ENCODE data around the gene HPF1.
A peak's percentile ranks its signal among the peaks of the same experiment; 100 is the strongest.

HPF1 gene

GRCh38 chr4:169730564-169730963, 27.2 kb downstream of the HPF1 start:
- H3K4me1 ChIP-seq (ENCODE audit: control insufficient read depth in 1 of 2, insufficient read depth in 2 of 2, low read length in 2 of 2) = no peaks in the 10 kb centered on the region
- H3K4me3 ChIP-seq (ENCODE audit: low read depth in 1 of 2, low read length in 2 of 2) = no peak overlapping the region
- no peaks in the 10 kb centered on the region for H3K9me3 ChIP-seq (ENCODE audit: control insufficient read depth in 1 of 2, low read length in 2 of 2)
- no peak overlapping the region for H3K27ac ChIP-seq (ENCODE audit: low read length)
- peaks cover 16 to 18% of the 10 kb centered on the region in 2 donors for H3K36me3 ChIP-seq (ENCODE audit: control insufficient read depth in 1 of 2, insufficient read depth in 2 of 2, low read length in 2 of 2)
- H3K27me3 ChIP-seq (ENCODE audit: low read depth, low read length) = no peaks in the 10 kb centered on the region

GRCh38 chr4:169727616-169728015, 30.1 kb downstream of the HPF1 start:
- H3K27ac ChIP-seq (ENCODE audit: low read length) = no peak overlapping the region
- H3K9me3 ChIP-seq (ENCODE audit: control insufficient read depth in 1 of 2, low read length in 2 of 2) = no peaks in the 10 kb centered on the region
- H3K27me3 ChIP-seq (ENCODE audit: low read depth, low read length) = no peaks in the 10 kb centered on the region
- H3K4me1 ChIP-seq (ENCODE audit: control insufficient read depth in 1 of 2, insufficient read depth in 2 of 2, low read length in 2 of 2) = no peaks in the 10 kb centered on the region
- no peak overlapping the region for H3K4me3 ChIP-seq (ENCODE audit: low read depth in 1 of 2, low read length in 2 of 2)
- H3K36me3 ChIP-seq (ENCODE audit: control insufficient read depth in 1 of 2, insufficient read depth in 2 of 2, low read length in 2 of 2) = peaks cover 9 to 14% of the 10 kb centered on the region in 2 donors

- Histone ChIP-seq H3K4me1 (ENCODE audit: control insufficient read depth in 1 of 2, insufficient read depth in 2 of 2, low read length in 2 of 2) (no peaks in the 10 kb centered on the region), H3K4me3 (ENCODE audit: low read depth in 1 of 2, low read length in 2 of 2) (no peak overlapping the region), H3K36me3 (ENCODE audit: control insufficient read depth in 1 of 2, insufficient read depth in 2 of 2, low read length in 2 of 2) (peaks cover 10% of the 10 kb centered on the region in 2 donors), H3K27ac (ENCODE audit: low read length) (no peak overlapping the region), H3K27me3 (ENCODE audit: low read depth, low read length) (no peaks in the 10 kb centered on the region), H3K9me3 (ENCODE audit: control insufficient read depth in 1 of 2, low read length in 2 of 2) (no peaks in the 10 kb centered on the region)
These were observed 33.5 kb downstream of the HPF1 start for GRCh38 chr4:169724260-169724659.

- Histone ChIP-seq H3K4me3 (ENCODE audit: low read depth in 1 of 2, low read length in 2 of 2) (no peak overlapping the region), H3K9me3 (ENCODE audit: control insufficient read depth in 1 of 2, low read length in 2 of 2) (no peaks in the 10 kb centered on the region), H3K36me3 (ENCODE audit: control insufficient read depth in 1 of 2, insufficient read depth in 2 of 2, low read length in 2 of 2) (peaks cover 10 to 14% of the 10 kb centered on the region in 2 donors), H3K4me1 (ENCODE audit: control insufficient read depth in 1 of 2, insufficient read depth in 2 of 2, low read length in 2 of 2) (no peaks in the 10 kb centered on the region), H3K27ac (ENCODE audit: low read length) (no peak overlapping the region), H3K27me3 (ENCODE audit: low read depth, low read length) (no peaks in the 10 kb centered on the region)
These were observed 34.4 kb downstream of the HPF1 start for GRCh38 chr4:169723207-169723965.

DNA sequence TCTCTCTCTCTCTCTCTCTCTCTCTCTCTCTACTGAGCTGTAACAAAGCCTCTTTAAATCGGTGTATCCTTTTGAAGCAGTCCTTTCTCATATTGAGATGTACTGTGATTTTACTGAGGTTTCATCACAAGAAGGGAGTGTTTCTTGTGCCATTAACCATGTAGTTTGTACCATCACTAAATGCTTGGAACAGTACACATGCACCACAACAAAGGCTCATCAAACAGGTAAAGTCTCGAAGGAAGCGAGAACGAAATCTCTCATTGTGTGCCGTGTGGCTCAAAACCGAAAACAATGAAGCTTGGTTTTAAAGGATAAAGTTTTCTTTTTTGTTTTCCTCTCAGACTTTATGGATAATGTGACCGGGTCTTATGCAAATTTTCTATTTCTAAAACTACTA, 37.2 kb downstream of the HPF1 start:
- Histone ChIP-seq H3K9me3 (ENCODE audit: control insufficient read depth in 1 of 2, low read length in 2 of 2) (no peaks in the 10 kb centered on the region), H3K36me3 (ENCODE audit: control insufficient read depth in 1 of 2, insufficient read depth in 2 of 2, low read length in 2 of 2) (peaks cover 10 to 17% of the 10 kb centered on the region in 2 donors), H3K27me3 (ENCODE audit: low read depth, low read length) (no peaks in the 10 kb centered on the region), H3K4me3 (ENCODE audit: low read depth in 1 of 2, low read length in 2 of 2) (no peak overlapping the region), H3K27ac (ENCODE audit: low read length) (no peak overlapping the region), H3K4me1 (ENCODE audit: control insufficient read depth in 1 of 2, insufficient read depth in 2 of 2, low read length in 2 of 2) (no peaks in the 10 kb centered on the region)

GRCh38 chr4:169716677-169717076, 41.1 kb downstream of the HPF1 start:
- Histone ChIP-seq H3K4me3 (ENCODE audit: low read depth in 1 of 2, low read length in 2 of 2) (no peak overlapping the region), H3K4me1 (ENCODE audit: control insufficient read depth in 1 of 2, insufficient read depth in 2 of 2, low read length in 2 of 2) (no peaks in the 10 kb centered on the region), H3K36me3 (ENCODE audit: control insufficient read depth in 1 of 2, insufficient read depth in 2 of 2, low read length in 2 of 2) (peaks cover 16 to 23% of the 10 kb centered on the region in 2 donors), H3K27me3 (ENCODE audit: low read depth, low read length) (no peaks in the 10 kb centered on the region), H3K9me3 (ENCODE audit: control insufficient read depth in 1 of 2, low read length in 2 of 2) (no peaks in the 10 kb centered on the region), H3K27ac (ENCODE audit: low read length) (no peak overlapping the region)

DNA sequence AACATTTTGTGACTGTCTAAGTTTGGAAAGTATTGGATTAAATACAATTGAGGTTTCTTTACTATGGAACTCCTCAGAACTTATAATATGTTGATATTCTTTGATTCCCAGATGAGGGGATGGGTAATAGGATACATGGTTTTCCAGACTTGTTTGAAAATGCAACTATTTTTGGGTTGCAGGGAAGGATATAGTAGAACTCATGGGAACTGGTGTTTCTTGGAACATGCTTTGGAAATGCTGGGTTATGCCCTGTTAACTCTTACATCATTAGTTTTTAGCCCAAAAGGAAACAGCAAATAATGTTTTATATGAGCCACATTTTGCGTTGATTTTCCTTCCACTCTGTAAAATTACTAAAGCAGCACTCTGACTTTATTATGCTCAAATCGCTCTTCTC, 41.9 kb downstream of the HPF1 start:
- Histone ChIP-seq H3K4me1 (ENCODE audit: control insufficient read depth in 1 of 2, insufficient read depth in 2 of 2, low read length in 2 of 2) (no peaks in the 10 kb centered on the region), H3K27me3 (ENCODE audit: low read depth, low read length) (no peaks in the 10 kb centered on the region), H3K36me3 (ENCODE audit: control insufficient read depth in 1 of 2, insufficient read depth in 2 of 2, low read length in 2 of 2) (peaks cover 16 to 23% of the 10 kb centered on the region in 2 donors), H3K9me3 (ENCODE audit: control insufficient read depth in 1 of 2, low read length in 2 of 2) (no peaks in the 10 kb centered on the region), H3K4me3 (ENCODE audit: low read depth in 1 of 2, low read length in 2 of 2) (no peak overlapping the region), H3K27ac (ENCODE audit: low read length) (no peak overlapping the region)

GRCh38 chr4:169707958-169708643, 49.6 kb downstream of the HPF1 start:
- Histone ChIP-seq H3K4me3 (ENCODE audit: low read depth in 1 of 2, low read length in 2 of 2) (no peak overlapping the region), H3K36me3 (ENCODE audit: control insufficient read depth in 1 of 2, insufficient read depth in 2 of 2, low read length in 2 of 2) (peaks cover 8 to 11% of the 10 kb centered on the region in 2 donors), H3K27me3 (ENCODE audit: low read depth, low read length) (no peaks in the 10 kb centered on the region), H3K9me3 (ENCODE audit: control insufficient read depth in 1 of 2, low read length in 2 of 2) (no peaks in the 10 kb centered on the region), H3K27ac (ENCODE audit: low read length) (peak overlapping the region; percentile 52), H3K4me1 (ENCODE audit: control insufficient read depth in 1 of 2, insufficient read depth in 2 of 2, low read length in 2 of 2) (no peaks in the 10 kb centered on the region)

DNA sequence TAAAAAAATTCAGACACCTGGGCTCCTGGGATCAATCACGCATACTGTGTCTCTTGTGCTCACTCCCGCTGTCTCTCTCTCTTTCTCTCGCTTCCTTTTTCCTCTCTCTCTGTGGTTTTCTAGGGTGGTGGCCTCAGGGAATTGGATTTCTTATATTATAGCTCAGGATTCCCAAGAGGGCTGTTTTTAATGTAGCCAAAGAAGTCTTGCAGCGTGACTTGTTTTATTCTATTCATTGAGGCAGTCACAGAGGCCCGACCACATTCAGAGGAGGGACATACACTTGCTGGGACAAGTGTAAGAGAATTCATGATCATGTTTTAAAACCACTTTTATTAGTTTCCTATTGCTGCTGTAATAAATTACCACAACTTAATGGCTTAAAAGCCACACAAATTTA, 59.4 kb downstream of the HPF1 start:
- H3K4me1 ChIP-seq (ENCODE audit: control insufficient read depth in 1 of 2, insufficient read depth in 2 of 2, low read length in 2 of 2) = no peaks in the 10 kb centered on the region
- H3K9me3 ChIP-seq (ENCODE audit: control insufficient read depth in 1 of 2, low read length in 2 of 2) = no peaks in the 10 kb centered on the region
- no peaks in the 10 kb centered on the region for H3K27me3 ChIP-seq (ENCODE audit: low read depth, low read length)
- H3K27ac ChIP-seq (ENCODE audit: low read length) = no peak overlapping the region
- no peak overlapping the region for H3K4me3 ChIP-seq (ENCODE audit: low read depth in 1 of 2, low read length in 2 of 2)
- peaks cover 10 to 25% of the 10 kb centered on the region in 2 donors for H3K36me3 ChIP-seq (ENCODE audit: control insufficient read depth in 1 of 2, insufficient read depth in 2 of 2, low read length in 2 of 2)

DNA sequence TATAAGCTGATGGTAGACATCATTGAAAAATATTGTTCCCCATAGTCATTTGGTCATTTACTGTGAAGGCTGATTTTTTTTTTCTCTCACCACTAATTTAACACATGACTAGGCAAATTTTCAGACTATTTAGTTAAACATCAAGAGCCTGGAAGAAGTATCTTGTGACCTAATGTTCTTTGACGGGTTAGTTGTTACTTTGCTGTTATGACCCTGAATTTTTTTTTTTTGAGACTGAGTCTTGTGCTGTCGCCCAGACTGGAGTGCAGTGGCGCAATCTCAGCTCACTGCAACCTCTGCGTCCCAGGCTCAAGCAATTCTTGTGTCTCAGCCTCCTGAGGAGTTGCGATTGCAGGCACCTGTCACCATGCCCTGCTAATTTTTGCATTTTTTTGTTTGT, 67.0 kb downstream of the HPF1 start:
- no peak overlapping the region for H3K27ac ChIP-seq (ENCODE audit: low read length)
- peaks cover 8 to 20% of the 10 kb centered on the region in 2 donors for H3K36me3 ChIP-seq (ENCODE audit: control insufficient read depth in 1 of 2, insufficient read depth in 2 of 2, low read length in 2 of 2)
- H3K4me1 ChIP-seq (ENCODE audit: control insufficient read depth in 1 of 2, insufficient read depth in 2 of 2, low read length in 2 of 2) = no peaks in the 10 kb centered on the region
- no peaks in the 10 kb centered on the region for H3K9me3 ChIP-seq (ENCODE audit: control insufficient read depth in 1 of 2, low read length in 2 of 2)
- no peaks in the 10 kb centered on the region for H3K27me3 ChIP-seq (ENCODE audit: low read depth, low read length)
- H3K4me3 ChIP-seq (ENCODE audit: low read depth in 1 of 2, low read length in 2 of 2) = no peak overlapping the region

DNA sequence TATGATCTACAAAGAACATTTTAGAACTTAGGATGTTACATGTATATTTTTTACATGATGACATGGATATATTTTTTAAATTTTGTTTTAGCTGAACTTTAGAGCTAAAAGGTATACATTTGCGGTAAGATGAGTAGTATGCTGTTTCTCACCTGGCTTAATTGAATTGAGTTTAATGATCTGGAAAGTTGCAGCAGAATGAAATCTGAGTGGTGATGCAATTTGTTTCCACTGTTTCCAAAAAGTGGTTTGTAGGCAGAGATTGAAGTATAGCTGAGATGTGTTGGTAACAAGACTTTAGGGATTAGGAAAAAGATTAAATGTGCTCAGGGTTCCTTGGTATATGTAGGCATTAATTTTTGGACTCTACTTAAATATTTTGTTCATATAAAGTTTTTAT, 68.1 kb downstream of the HPF1 start:
- H3K27ac ChIP-seq (ENCODE audit: low read length) = no peak overlapping the region
- H3K9me3 ChIP-seq (ENCODE audit: control insufficient read depth in 1 of 2, low read length in 2 of 2) = no peaks in the 10 kb centered on the region
- no peaks in the 10 kb centered on the region for H3K4me1 ChIP-seq (ENCODE audit: control insufficient read depth in 1 of 2, insufficient read depth in 2 of 2, low read length in 2 of 2)
- H3K36me3 ChIP-seq (ENCODE audit: control insufficient read depth in 1 of 2, insufficient read depth in 2 of 2, low read length in 2 of 2) = peaks cover 9 to 20% of the 10 kb centered on the region in 2 donors
- no peak overlapping the region for H3K4me3 ChIP-seq (ENCODE audit: low read depth in 1 of 2, low read length in 2 of 2)
- no peaks in the 10 kb centered on the region for H3K27me3 ChIP-seq (ENCODE audit: low read depth, low read length)
